ENCODE results near the gene FSD1L.

GRCh38 chr9:105458404-105458803 lies 10.6 kb downstream of the FSD1L start:
- no peak for TF ChIP-seq CTCF (IDR thresholded peaks at IDR 0.05)
- no peak for TF ChIP-seq POLR2A (IDR thresholded peaks at IDR 0.05)
